PFSK-1 (cell line): Measurements from ENCODE around the gene TMUB1.

Experiments used
- POLR2AphosphoS5 ChIP-seq: IDR thresholded peaks from 2 replicates; pipeline ENCODE4 v1.6.1; 2012; ENCODE audit warnings: low read depth, mild to moderate bottlenecking, control low read depth, low read length, moderate library complexity
- SIN3A ChIP-seq: IDR thresholded peaks from 2 replicates; pipeline ENCODE4 v1.6.1; 2012; ENCODE audit warnings: mild to moderate bottlenecking, low read length, moderate library complexity, borderline replicate concordance; ENCODE audit not compliant: insufficient read depth
- TAF1 ChIP-seq: IDR thresholded peaks from 2 replicates; pipeline ENCODE4 v1.6.1; 2012; ENCODE audit warnings: low read length, control low read depth, borderline replicate concordance; ENCODE audit not compliant: insufficient read depth

- TF ChIP-seq POLR2AphosphoS5: no peak
- TF ChIP-seq SIN3A: no peak
- no peak for TF ChIP-seq TAF1
Observed at GRCh38 chr7:151128144-151128543, 44.9 kb upstream of the TMUB1 start.
